A549 treated with AZD9567 at 1 μM for 4 hours (cell line): ENCODE results near the gene CD200R1L. TPM values are rescaled to one million over a fixed set of nuclear protein-coding genes. Genes with fewer than 3 reads are reported as not detected.

Source experiments
- total RNA-seq: library from RNA; stranded (reverse); fragments of 200-300 nt; extraction: Qiagen RNA extraction; gene quantifications from 5 replicates; pipeline ENCODE4 v1.2.3, GENCODE V29; 2022; ENCODE audit not compliant: insufficient read depth

The CD200R1L gene
- total RNA-seq: not detected in 5 replicates

GRCh38 chr3:112846764-112847163 lies at the start of gene CD200R1L:
Gene CD200R1L (minus strand): TSS chr3:112846864. CDS start chr3:112829367, 17,497 bp downstream.

Other genes with a start within 250 kb of the CD200R1L start
- 35.4 to 53.9 TPM (median 44.1 TPM) in 5 replicates for gene CCDC80, start 205.7 kb downstream of the CD200R1L start, total RNA-seq
- 0.06 to 0.11 TPM (median 0.08 TPM) in 4 of 5 replicates, not detected in the other for gene CD200R1, start 128.2 kb upstream of the CD200R1L start, total RNA-seq
- gene GTPBP8, start 144.1 kb upstream of the CD200R1L start, total RNA-seq: 14.2 to 23.8 TPM (median 15.4 TPM) in 5 replicates